Measurements from ENCODE around the gene BTN3A1.

DNA sequence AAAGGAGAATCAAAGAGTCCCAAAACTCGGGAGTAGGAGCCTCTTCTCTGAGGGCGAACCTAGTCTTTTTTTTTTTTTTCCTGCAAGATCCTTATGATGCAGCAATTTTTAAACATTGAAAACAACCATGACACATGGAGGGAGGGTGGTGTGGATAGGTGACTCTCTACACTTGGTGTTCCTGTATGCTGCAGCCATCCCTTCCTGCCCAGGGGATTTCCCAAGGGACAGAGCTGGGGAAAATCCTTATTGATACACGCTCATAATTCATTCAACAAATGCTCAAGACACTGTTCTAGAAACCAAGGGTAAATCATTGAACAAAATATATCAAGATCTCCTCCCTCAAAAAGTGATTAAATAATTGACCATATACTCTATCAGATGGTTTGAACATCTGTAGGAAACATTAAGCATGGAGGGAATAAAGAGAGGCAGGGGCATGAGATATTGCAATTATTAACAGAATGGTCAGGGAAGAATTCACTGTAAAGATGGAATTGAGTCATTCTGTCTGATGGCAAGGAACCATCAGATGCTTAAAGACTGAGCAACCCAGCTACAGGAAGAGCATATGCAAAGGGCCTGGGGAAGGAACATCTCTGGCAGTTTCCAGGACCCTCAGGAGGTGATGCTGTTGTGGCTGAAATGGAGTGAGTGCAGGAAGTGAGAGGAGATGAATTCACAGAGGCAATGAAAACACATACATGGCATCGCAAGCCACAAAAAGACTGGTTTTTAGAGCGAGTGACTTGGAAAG lies 24.8 kb downstream of the BTN3A1 start:
- TF ChIP-seq, protein P1, sequence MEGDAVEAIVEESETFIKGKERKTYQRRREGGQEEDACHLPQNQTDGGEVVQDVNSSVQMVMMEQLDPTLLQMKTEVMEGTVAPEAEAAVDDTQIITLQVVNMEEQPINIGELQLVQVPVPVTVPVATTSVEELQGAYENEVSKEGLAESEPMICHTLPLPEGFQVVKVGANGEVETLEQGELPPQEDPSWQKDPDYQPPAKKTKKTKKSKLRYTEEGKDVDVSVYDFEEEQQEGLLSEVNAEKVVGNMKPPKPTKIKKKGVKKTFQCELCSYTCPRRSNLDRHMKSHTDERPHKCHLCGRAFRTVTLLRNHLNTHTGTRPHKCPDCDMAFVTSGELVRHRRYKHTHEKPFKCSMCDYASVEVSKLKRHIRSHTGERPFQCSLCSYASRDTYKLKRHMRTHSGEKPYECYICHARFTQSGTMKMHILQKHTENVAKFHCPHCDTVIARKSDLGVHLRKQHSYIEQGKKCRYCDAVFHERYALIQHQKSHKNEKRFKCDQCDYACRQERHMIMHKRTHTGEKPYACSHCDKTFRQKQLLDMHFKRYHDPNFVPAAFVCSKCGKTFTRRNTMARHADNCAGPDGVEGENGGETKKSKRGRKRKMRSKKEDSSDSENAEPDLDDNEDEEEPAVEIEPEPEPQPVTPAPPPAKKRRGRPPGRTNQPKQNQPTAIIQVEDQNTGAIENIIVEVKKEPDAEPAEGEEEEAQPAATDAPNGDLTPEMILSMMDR (IDR thresholded peaks at IDR 0.05), result no peak
- no peak for TF ChIP-seq POLR2AphosphoS5 (IDR thresholded peaks at IDR 0.05)
